Colon (tissue), 2 donors: ENCODE measurements around the gene STARD5.

Source experiments
- FAIRE-seq: peaks from 2 replicates; lab custom pipeline; 2012; peaks lifted over from hg19 to GRCh38; lab: Jason Lieb, UNC
- donor health status: control.
- donor health status: control.

STARD5 gene

GRCh38 chr15:81311752-81312464 is 12.0 kb downstream of the STARD5 start:
- no peak for FAIRE-seq

- no peak for FAIRE-seq
Observed at GRCh38 chr15:81310480-81310879, 13.5 kb downstream of the STARD5 start.

- FAIRE-seq = no peak
Observed at GRCh38 chr15:81309647-81310450, 14.1 kb downstream of the STARD5 start.

GRCh38 chr15:81308260-81308659 is 15.7 kb downstream of the STARD5 start:
- FAIRE-seq = no peak

GRCh38 chr15:81304226-81304625 is 19.7 kb downstream of the STARD5 start:
- no peak for FAIRE-seq

- no peak for FAIRE-seq
Observed at GRCh38 chr15:81303244-81304225, 20.4 kb downstream of the STARD5 start.

- no peak for FAIRE-seq
Observed at GRCh38 chr15:81302701-81303109, 21.2 kb downstream of the STARD5 start.

GRCh38 chr15:81301815-81302399 is 22.0 kb downstream of the STARD5 start:
- FAIRE-seq = no peak

GRCh38 chr15:81301385-81301784 is 22.6 kb downstream of the STARD5 start:
- no peak for FAIRE-seq

GRCh38 chr15:81299630-81300273 is 24.2 kb downstream of the STARD5 start:
- FAIRE-seq = no peak

- no peak for FAIRE-seq
Observed at GRCh38 chr15:81299156-81299555, 24.8 kb downstream of the STARD5 start.

GRCh38 chr15:81298611-81299010 is 25.3 kb downstream of the STARD5 start:
- no peak for FAIRE-seq

- no peak for FAIRE-seq
Observed at GRCh38 chr15:81297603-81298575, 26.1 kb downstream of the STARD5 start.

GRCh38 chr15:81297147-81297572 is 26.8 kb downstream of the STARD5 start:
- FAIRE-seq = no peak

- FAIRE-seq = no peak
Observed at GRCh38 chr15:81296673-81297072, 27.3 kb downstream of the STARD5 start.

- FAIRE-seq = no peak
Observed at GRCh38 chr15:81296186-81296585, 27.8 kb downstream of the STARD5 start.

- no peak for FAIRE-seq
Observed at GRCh38 chr15:81295486-81296121, 28.3 kb downstream of the STARD5 start.

- FAIRE-seq = no peak
Observed at GRCh38 chr15:81294516-81294880, 29.4 kb downstream of the STARD5 start.

GRCh38 chr15:81293728-81294515 is 30.0 kb downstream of the STARD5 start:
- no peak for FAIRE-seq
